Measurements from ENCODE around the gene REEP1.
"Not testable (repeated sequence)": the region's sequence is repeated elsewhere in the genome, so short reads cannot be mapped to it uniquely, and the experiment has no call there.

Gene REEP1

GRCh38 chr2:86241611-86242010 lies 95.8 kb downstream of the REEP1 start:
- DNase-seq: no peak

- no peak for DNase-seq
Observed at GRCh38 chr2:86240251-86240650, 97.2 kb downstream of the REEP1 start.

GRCh38 chr2:86239745-86240144 lies 97.7 kb downstream of the REEP1 start:
- no peak for DNase-seq

- DNase-seq: no peak
Observed at GRCh38 chr2:86239326-86239725, 98.1 kb downstream of the REEP1 start.

GRCh38 chr2:86238354-86238753 lies 99.1 kb downstream of the REEP1 start:
- peak; percentile 28 to 35 for DNase-seq

- DNase-seq: no peak
Observed at GRCh38 chr2:86237172-86237571, 100.3 kb downstream of the REEP1 start.

- no peak for DNase-seq
Observed at GRCh38 chr2:86235196-86235980, 102.0 kb downstream of the REEP1 start.

- no peak for DNase-seq
Observed at GRCh38 chr2:86234563-86235131, 102.8 kb downstream of the REEP1 start.

GRCh38 chr2:86233436-86233835 lies 104.0 kb downstream of the REEP1 start:
- no peak for DNase-seq

GRCh38 chr2:86232910-86233309 lies 104.5 kb downstream of the REEP1 start:
- DNase-seq: no peak

GRCh38 chr2:86232373-86232784 lies 105.0 kb downstream of the REEP1 start:
- DNase-seq: no peak

GRCh38 chr2:86231680-86232372 lies 105.6 kb downstream of the REEP1 start:
- DNase-seq: no peak

- no peak for DNase-seq
Observed at GRCh38 chr2:86230961-86231360, 106.5 kb downstream of the REEP1 start.

GRCh38 chr2:86229221-86229620 lies 108.2 kb downstream of the REEP1 start:
- DNase-seq: no peak

- DNase-seq: not testable (repeated sequence)
Observed at GRCh38 chr2:86228574-86228973, 108.9 kb downstream of the REEP1 start.

- DNase-seq: no peak
Observed at GRCh38 chr2:86227685-86228084, 109.7 kb downstream of the REEP1 start.

- DNase-seq: no peak
Observed at GRCh38 chr2:86226636-86227520, 110.5 kb downstream of the REEP1 start.

- no peak for DNase-seq
Observed at GRCh38 chr2:86226070-86226469, 111.4 kb downstream of the REEP1 start.

GRCh38 chr2:86225581-86225980 lies 111.8 kb downstream of the REEP1 start:
- peak; percentile 28 to 37 for DNase-seq

GRCh38 chr2:86224645-86225355 lies 112.6 kb downstream of the REEP1 start:
- no peak for DNase-seq

GRCh38 chr2:86223927-86224560 lies 113.4 kb downstream of the REEP1 start:
- no peak for DNase-seq

Data from activated CD4-positive, alpha-beta T cell treated with anti-CD3 and anti-CD28 coated beads, Interleukin-2, amount 50 U/mL, for 4 hours (primary cell).